Effector CD4-positive, alpha-beta T cell (primary cell): Measurements from ENCODE around the gene RASA1.

ENCODE experiments used
- DNase-seq: peaks from one replicate; pipeline ENCODE4 v3.0.0-alpha.2; 2020

RASA1 gene

GRCh38 chr5:87361536-87362213 is 94.0 kb downstream of the RASA1 start:
- DNase-seq = no peak

- no peak for DNase-seq
Observed at GRCh38 chr5:87367243-87367642, 99.6 kb downstream of the RASA1 start.

GRCh38 chr5:87368601-87369000 is 100.9 kb downstream of the RASA1 start:
- DNase-seq = no peak

- DNase-seq = no peak
Observed at GRCh38 chr5:87369431-87369830, 101.7 kb downstream of the RASA1 start.

- no peak for DNase-seq
Observed at GRCh38 chr5:87372705-87373104, 105.0 kb downstream of the RASA1 start.

- no peak for DNase-seq
Observed at GRCh38 chr5:87382224-87382623, 114.5 kb downstream of the RASA1 start.

- no peak for DNase-seq
Observed at GRCh38 chr5:87383216-87383615, 115.5 kb downstream of the RASA1 start.

GRCh38 chr5:87385802-87386201 is 118.1 kb downstream of the RASA1 start:
- DNase-seq = no peak

- no peak for DNase-seq
Observed at GRCh38 chr5:87388129-87388528, 120.4 kb downstream of the RASA1 start.

- DNase-seq = no peak
Observed at GRCh38 chr5:87389296-87390034, 121.8 kb downstream of the RASA1 start.

GRCh38 chr5:87390075-87390474 is 122.4 kb downstream of the RASA1 start:
- DNase-seq = no peak

GRCh38 chr5:87390576-87391199 is 123.0 kb downstream of the RASA1 start:
- DNase-seq = no peak

- no peak for DNase-seq
Observed at GRCh38 chr5:87392170-87392569, 124.5 kb downstream of the RASA1 start.

GRCh38 chr5:87392801-87393200 is 125.1 kb downstream of the RASA1 start:
- no peak for DNase-seq

GRCh38 chr5:87393331-87393730 is 125.6 kb downstream of the RASA1 start:
- no peak for DNase-seq

GRCh38 chr5:87394411-87395165 is 126.9 kb downstream of the RASA1 start:
- no peak for DNase-seq

GRCh38 chr5:87398981-87399614 is 131.4 kb downstream of the RASA1 start:
- no peak for DNase-seq

- no peak for DNase-seq
Observed at GRCh38 chr5:87399720-87400119, 132.0 kb downstream of the RASA1 start.

GRCh38 chr5:87400305-87400899 is 132.7 kb downstream of the RASA1 start:
- no peak for DNase-seq

- no peak for DNase-seq
Observed at GRCh38 chr5:87401626-87402025, 133.9 kb downstream of the RASA1 start.

- no peak for DNase-seq
Observed at GRCh38 chr5:87403409-87403808, 135.7 kb downstream of the RASA1 start.

GRCh38 chr5:87403899-87404298 is 136.2 kb downstream of the RASA1 start:
- DNase-seq = no peak
